Measurements from ENCODE around the gene TUBGCP4. TPM values are rescaled to one million over a fixed set of nuclear protein-coding genes. Genes with fewer than 3 reads are reported as not detected.

Gene TUBGCP4
- total and polyA plus RNA-seq, 9 of the 15 experiments (the other 6 are each of a cell fraction or from before 2014, with no cell fraction given), result 10.7 to 50.2 (median 29.6) TPM

DNA sequence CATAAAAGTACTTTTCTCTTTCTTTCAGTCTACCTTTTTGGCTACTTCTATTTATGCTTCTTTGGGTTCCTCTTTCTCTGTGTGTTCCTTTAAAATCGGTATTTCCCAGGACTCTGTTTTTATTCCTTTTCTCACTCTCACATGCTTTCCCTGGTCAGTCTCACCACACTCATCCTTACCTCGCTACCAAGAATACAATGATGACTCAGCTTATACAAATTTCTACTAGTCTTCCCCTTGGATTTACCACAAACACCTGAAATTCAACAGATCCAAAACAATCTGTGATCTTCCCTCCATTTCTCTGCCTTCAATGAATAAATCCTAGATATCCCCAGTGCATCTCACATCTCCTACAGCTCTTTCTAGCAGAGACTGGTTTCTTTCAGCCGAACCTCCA is 52.9 kb downstream of the TUBGCP4 start:
- no peak overlapping the region for H2AFZ ChIP-seq (ENCODE audit: low read depth, low read length)
- 71% methylated on average over 3 of the region's 3 CpGs for WGBS (ENCODE audit: insufficient coverage, low coverage, missing lambda C conversion rate)
- no peaks in the 10 kb centered on the region for H3K9me1 ChIP-seq (ENCODE audit: control insufficient read depth, insufficient read depth, low read length)
- H3K9me3 ChIP-seq (replicated peaks; ENCODE audit: control insufficient read depth, insufficient read depth, low read depth, low read length), result no peaks in the 10 kb centered on the region
- in situ Hi-C loops (cut with MboI) (no loop called here), intact Hi-C loops (cut with micrococcal nuclease) (no loop called here)
- no peaks in the 10 kb centered on the region for H4K20me1 ChIP-seq (replicated peaks; ENCODE audit: control insufficient read depth, insufficient read depth, low read length)
- ChIA-PET CTCF (ENCODE audit: low intra/inter-chr PET ratio) (no interaction called here), POLR2A (interaction anchor here (1.6 kb wide), 1 partner anchor 10 kb away, joined by 6 read pairs; no protein-coding TSS in a partner anchor)
- no peaks in the 10 kb centered on the region for H3K27me3 ChIP-seq (ENCODE audit: control insufficient read depth in 2 of 2, insufficient read depth in 2 of 2, low read length in 2 of 2)
- H3K27ac ChIP-seq (ENCODE audit: extremely low read depth, low read depth, low read length), result no peak overlapping the region
- H3K9ac ChIP-seq (ENCODE audit: insufficient read depth in 1 of 2, low read depth in 2 of 2, low read length in 2 of 2), result no peak overlapping the region
- H3K4me3 ChIP-seq, result no peak overlapping the region
- no peaks in the 10 kb centered on the region for H3K4me1 ChIP-seq (replicated peaks in 1 of 2; ENCODE audit: control insufficient read depth in 2 of 2, insufficient read depth in 2 of 2, low read length in 2 of 2)
- H3K4me2 ChIP-seq (ENCODE audit: insufficient read depth, low read length), result no peak overlapping the region
- no peak for ATAC-seq
- BruUV-seq (replicated peaks), result no TSS peak
- no peaks in the 10 kb centered on the region for H3K79me2 ChIP-seq (ENCODE audit: control insufficient read depth, insufficient read depth, low read length)
- H3K36me3 ChIP-seq (ENCODE audit: control insufficient read depth, insufficient read depth, low read length), result peaks cover 70% of the 10 kb centered on the region; the same call in 2 of the 3 replicates
- DNase-seq (ENCODE audit: extremely low read depth in 1 of 4, low spot score in 3 of 4), result no peak
- FAIRE-seq, result no peak
- TF ChIP-seq, protein P1, sequence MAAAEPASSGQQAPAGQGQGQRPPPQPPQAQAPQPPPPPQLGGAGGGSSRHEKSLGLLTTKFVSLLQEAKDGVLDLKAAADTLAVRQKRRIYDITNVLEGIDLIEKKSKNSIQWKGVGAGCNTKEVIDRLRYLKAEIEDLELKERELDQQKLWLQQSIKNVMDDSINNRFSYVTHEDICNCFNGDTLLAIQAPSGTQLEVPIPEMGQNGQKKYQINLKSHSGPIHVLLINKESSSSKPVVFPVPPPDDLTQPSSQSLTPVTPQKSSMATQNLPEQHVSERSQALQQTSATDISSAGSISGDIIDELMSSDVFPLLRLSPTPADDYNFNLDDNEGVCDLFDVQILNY (CRISPR knock-in tag; IDR thresholded peaks at IDR 0.05), result no peak
- no peak for TF ChIP-seq PHF8 (IDR thresholded peaks at IDR 0.05; ENCODE audit: borderline replicate concordance, low read length)
- no peak for TF ChIP-seq BACH1 (tag; IDR thresholded peaks at IDR 0.05)
- no peak for TF ChIP-seq CREBBP (IDR thresholded peaks at IDR 0.05; ENCODE audit: low read depth, low read length)
- TF ChIP-seq, protein P2, sequence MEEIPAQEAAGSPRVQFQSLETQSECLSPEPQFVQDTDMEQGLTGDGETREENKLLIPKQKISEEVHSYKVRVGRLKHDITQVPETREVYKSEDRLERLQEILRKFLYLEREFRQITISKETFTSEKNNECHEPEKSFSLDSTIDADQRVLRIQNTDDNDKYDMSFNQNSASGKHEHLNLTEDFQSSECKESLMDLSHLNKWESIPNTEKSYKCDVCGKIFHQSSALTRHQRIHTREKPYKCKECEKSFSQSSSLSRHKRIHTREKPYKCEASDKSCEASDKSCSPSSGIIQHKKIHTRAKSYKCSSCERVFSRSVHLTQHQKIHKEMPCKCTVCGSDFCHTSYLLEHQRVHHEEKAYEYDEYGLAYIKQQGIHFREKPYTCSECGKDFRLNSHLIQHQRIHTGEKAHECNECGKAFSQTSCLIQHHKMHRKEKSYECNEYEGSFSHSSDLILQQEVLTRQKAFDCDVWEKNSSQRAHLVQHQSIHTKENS (CRISPR knock-in tag; IDR thresholded peaks at IDR 0.05), result no peak
- TF ChIP-seq BRD4 (IDR thresholded peaks at IDR 0.05), result no peak
- TF ChIP-seq SNIP1 (IDR thresholded peaks at IDR 0.05; ENCODE audit: low read depth), result no peak
- TF ChIP-seq ZKSCAN1 (IDR thresholded peaks at IDR 0.05; ENCODE audit: low read depth, low read length), result no peak
- TF ChIP-seq, protein P3, sequence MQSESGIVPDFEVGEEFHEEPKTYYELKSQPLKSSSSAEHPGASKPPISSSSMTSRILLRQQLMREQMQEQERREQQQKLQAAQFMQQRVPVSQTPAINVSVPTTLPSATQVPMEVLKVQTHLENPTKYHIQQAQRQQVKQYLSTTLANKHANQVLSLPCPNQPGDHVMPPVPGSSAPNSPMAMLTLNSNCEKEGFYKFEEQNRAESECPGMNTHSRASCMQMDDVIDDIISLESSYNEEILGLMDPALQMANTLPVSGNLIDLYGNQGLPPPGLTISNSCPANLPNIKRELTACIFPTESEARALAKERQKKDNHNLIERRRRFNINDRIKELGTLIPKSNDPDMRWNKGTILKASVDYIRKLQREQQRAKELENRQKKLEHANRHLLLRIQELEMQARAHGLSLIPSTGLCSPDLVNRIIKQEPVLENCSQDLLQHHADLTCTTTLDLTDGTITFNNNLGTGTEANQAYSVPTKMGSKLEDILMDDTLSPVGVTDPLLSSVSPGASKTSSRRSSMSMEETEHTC (IDR thresholded peaks at IDR 0.05), result no peak
- TF ChIP-seq CBX8 (IDR thresholded peaks at IDR 0.05; ENCODE audit: borderline replicate concordance, extremely low read depth, low read depth, low read length, poor library complexity, severe bottlenecking), result no peak
- TF ChIP-seq ZNF316 (IDR thresholded peaks at IDR 0.05), result peak; percentile 92
- TF ChIP-seq RUNX1 (IDR thresholded peaks at IDR 0.05; ENCODE audit: low read depth), result no peak
- TF ChIP-seq HSF4 (CRISPR knock-in tag; IDR thresholded peaks at IDR 0.05; ENCODE audit: borderline replicate concordance), result no peak
- no peak for TF ChIP-seq ZC3H11A (IDR thresholded peaks at IDR 0.05; ENCODE audit: low read depth, low read length)
- no peak for TF ChIP-seq NFIC (IDR thresholded peaks at IDR 0.05)
- no peak for TF ChIP-seq TAF9B (IDR thresholded peaks at IDR 0.05; ENCODE audit: partially characterized antibody)
- TF ChIP-seq, protein P4, sequence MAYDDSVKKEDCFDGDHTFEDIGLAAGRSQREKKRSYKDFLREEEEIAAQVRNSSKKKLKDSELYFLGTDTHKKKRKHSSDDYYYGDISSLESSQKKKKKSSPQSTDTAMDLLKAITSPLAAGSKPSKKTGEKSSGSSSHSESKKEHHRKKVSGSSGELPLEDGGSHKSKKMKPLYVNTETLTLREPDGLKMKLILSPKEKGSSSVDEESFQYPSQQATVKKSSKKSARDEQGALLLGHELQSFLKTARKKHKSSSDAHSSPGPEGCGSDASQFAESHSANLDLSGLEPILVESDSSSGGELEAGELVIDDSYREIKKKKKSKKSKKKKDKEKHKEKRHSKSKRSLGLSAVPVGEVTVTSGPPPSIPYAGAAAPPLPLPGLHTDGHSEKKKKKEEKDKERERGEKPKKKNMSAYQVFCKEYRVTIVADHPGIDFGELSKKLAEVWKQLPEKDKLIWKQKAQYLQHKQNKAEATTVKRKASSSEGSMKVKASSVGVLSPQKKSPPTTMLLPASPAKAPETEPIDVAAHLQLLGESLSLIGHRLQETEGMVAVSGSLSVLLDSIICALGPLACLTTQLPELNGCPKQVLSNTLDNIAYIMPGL (CRISPR knock-in tag; IDR thresholded peaks at IDR 0.05), result no peak
- TF ChIP-seq, protein P5, sequence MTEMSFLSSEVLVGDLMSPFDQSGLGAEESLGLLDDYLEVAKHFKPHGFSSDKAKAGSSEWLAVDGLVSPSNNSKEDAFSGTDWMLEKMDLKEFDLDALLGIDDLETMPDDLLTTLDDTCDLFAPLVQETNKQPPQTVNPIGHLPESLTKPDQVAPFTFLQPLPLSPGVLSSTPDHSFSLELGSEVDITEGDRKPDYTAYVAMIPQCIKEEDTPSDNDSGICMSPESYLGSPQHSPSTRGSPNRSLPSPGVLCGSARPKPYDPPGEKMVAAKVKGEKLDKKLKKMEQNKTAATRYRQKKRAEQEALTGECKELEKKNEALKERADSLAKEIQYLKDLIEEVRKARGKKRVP (CRISPR knock-in tag; IDR thresholded peaks at IDR 0.05), result no peak
- TF ChIP-seq MAFG (tag; conservative IDR thresholded peaks at IDR 0.05), result peak; percentile 62

All from K562 (cell line).